B cell (primary cell): ENCODE data around the gene CCSAP. TPM values are rescaled to one million over a fixed set of nuclear protein-coding genes. Genes with fewer than 3 reads are reported as not detected.
A peak's percentile ranks its signal among the peaks of the same experiment; 100 is the strongest.

Source experiments
- ATAC-seq: fragments of 200-7000 bp; cut with Tn5 transposase; one replicate; pipeline ENCODE4 v1.10.0; 2021; ENCODE audit warnings: low read depth, mild to moderate bottlenecking, moderate number of reproducible peaks, moderate library complexity
- CTCF ChIA-PET: fragments of 350-600 bp; sonication (Branson Sonifier 250); formaldehyde crosslinking; loops from one replicate; lab custom pipeline; 2021; ENCODE audit warnings: antibody characterized with exemption, inconsistent platforms; lab: Charles Lee
- POLR2A ChIA-PET: fragments of 350-600 bp; sonication (Branson Sonifier 250); formaldehyde crosslinking; loops from one replicate; lab custom pipeline; 2021; ENCODE audit warnings: antibody characterized with exemption; lab: Charles Lee
- DNase-seq: peaks from one replicate; pipeline ENCODE4 v3.0.0; 2013
- H2AFZ ChIP-seq: 2 replicates; pipeline ENCODE4 v1.6.1; 2012; ENCODE audit warnings: mild to moderate bottlenecking, low read depth, low read length; ENCODE audit not compliant: insufficient read depth, poor library complexity, severe bottlenecking
- H3K27ac ChIP-seq, 2 donors: 1 replicate in 1 of 2; 2 replicates in 1 of 2; pipeline ENCODE4 v1.5.1; 2012 to 2013; ENCODE audit warnings: low read length in 2 of 2, mild to moderate bottlenecking in 2 of 2, moderate library complexity in 1 of 2
- H3K27me3 ChIP-seq, 4 experiments: fragments of 200-600 bp in 1 of 4; sonication (generic) in 1 of 4; replicated peaks in 1 of 4; 1 replicate in 2 of 4; 2 replicates in 2 of 4; pipeline versions ENCODE4 v1.6.1 to v1.7.0; 2013 to 2016; ENCODE audit warnings: low read length in 3 of 4, mild to moderate bottlenecking in 2 of 4, mixed read lengths in 1 of 4, moderate library complexity in 1 of 4; ENCODE audit not compliant: insufficient read depth in 4 of 4, control insufficient read depth in 3 of 4; ENCODE audit errors: control extremely low read depth in 1 of 4
- H3K36me3 ChIP-seq, 2 experiments: replicated peaks in 1 of 2; 1 replicate in 1 of 2; 2 replicates in 1 of 2; pipeline versions ENCODE4 v1.6.1 to v1.7.1; 2013; ENCODE audit warnings: low read length in 1 of 2; ENCODE audit not compliant: insufficient read depth in 2 of 2, control insufficient read depth in 1 of 2; ENCODE audit errors: control extremely low read depth in 1 of 2, extremely low read depth in 1 of 2
- H3K4me1 ChIP-seq, 2 donors: fragments of 200-600 bp in 1 of 2; sonication (generic) in 1 of 2; 1 replicate in 1 of 2; 2 replicates in 1 of 2; pipeline versions ENCODE4 v1.5.1 to v1.6.1; 2013 to 2017; ENCODE audit warnings: low read length in 2 of 2; ENCODE audit not compliant: control insufficient read depth in 2 of 2, insufficient read depth in 2 of 2
- H3K4me2 ChIP-seq: replicated peaks from 2 replicates; pipeline ENCODE3; 2012; ENCODE audit warnings: mild to moderate bottlenecking, low read depth, low read length; ENCODE audit not compliant: poor library complexity, severe bottlenecking
- H3K4me3 ChIP-seq, 5 experiments: fragments of 200-600 bp in 1 of 5; sonication (generic) in 1 of 5; 1 replicate in 3 of 5; 2 replicates in 2 of 5; pipeline versions ENCODE4 v1.5.1 to v1.7.0; 2011 to 2016; ENCODE audit warnings: low read length in 4 of 5, mild to moderate bottlenecking in 4 of 5, low read depth in 2 of 5, control low read depth in 1 of 5, moderate library complexity in 1 of 5; ENCODE audit not compliant: insufficient read depth in 1 of 5; ENCODE audit errors: control extremely low read depth in 1 of 5, extremely low read depth in 1 of 5
- H3K79me2 ChIP-seq: fragments of 200-600 bp; sonication (generic); one replicate; pipeline ENCODE4 v1.6.0; 2016; ENCODE audit warnings: low read length; ENCODE audit not compliant: control insufficient read depth, insufficient read depth
- H3K9ac ChIP-seq: fragments of 200-600 bp; sonication (generic); 2 replicates; pipeline ENCODE4 v1.6.1; 2017; ENCODE audit warnings: mild to moderate bottlenecking, low read length, moderate library complexity
- H3K9me3 ChIP-seq, 3 donors: one replicate each; pipeline versions ENCODE4 v1.6.1 to v1.7.1; 2013; ENCODE audit warnings: low read length in 2 of 3; ENCODE audit not compliant: control insufficient read depth in 2 of 3, insufficient read depth in 1 of 3; ENCODE audit errors: control extremely low read depth in 1 of 3
- H4K20me1 ChIP-seq: 2 replicates; pipeline ENCODE4 v1.6.0; 2012; ENCODE audit warnings: mild to moderate bottlenecking, low read length; ENCODE audit not compliant: insufficient read depth, control insufficient read depth, poor library complexity, severe bottlenecking
- H3K27ac Mint-ChIP-seq: one replicate; pipeline ENCODE4 v1.8.0; 2021; ENCODE audit warnings: mixed read lengths
- H3K27me3 Mint-ChIP-seq: one replicate; pipeline ENCODE4 v1.8.0; 2021; ENCODE audit warnings: mixed read lengths
- H3K4me1 Mint-ChIP-seq: one replicate; pipeline ENCODE4 v1.8.0; 2021; ENCODE audit warnings: mixed read lengths
- H3K4me3 Mint-ChIP-seq: one replicate; pipeline ENCODE4 v1.8.0; 2021; ENCODE audit warnings: mixed read lengths
- H3K9me3 Mint-ChIP-seq: one replicate; pipeline ENCODE4 v1.8.0; 2022; ENCODE audit warnings: mixed read lengths; ENCODE audit not compliant: insufficient read depth
- EZH2 ChIP-seq: IDR thresholded peaks from 2 replicates; pipeline ENCODE4 v1.6.1; 2012; ENCODE audit warnings: borderline replicate concordance, low read depth, mild to moderate bottlenecking, moderate library complexity, low read length; ENCODE audit not compliant: insufficient read depth, poor library complexity, severe bottlenecking
- WGBS: methylation state at CpG from one replicate; pipeline ENCODE4 v1.1.5; 2013; ENCODE audit warnings: missing lambda C conversion rate; ENCODE audit not compliant: insufficient coverage; 5-methylcytosine and 5-hydroxymethylcytosine counted together
- intact Hi-C: fragments of 100-400 bp; cut with micrococcal nuclease; formaldehyde crosslinking; loops from one replicate; pipeline ENCODE4 v1.10.0; 2022
- polyA plus RNA-seq: library from polyadenylated mRNA; depleted of rRNA; stranded (reverse); fragments of >200 nt; gene quantifications from 2 replicates; pipeline ENCODE4 v1.2.3, GENCODE V29; 2012
- total RNA-seq, 2 donors: library from RNA; stranded (reverse); fragments of 120-200 nt in 1 of 2; gene quantifications; 1 replicate in 1 of 2; 2 replicates in 1 of 2; pipeline versions ENCODE4 v1.2.3 to v1.2.4, GENCODE V29; 2013 to 2022
- TF ChIP-seq, protein P1 (sequence below): fragments of 200-600 bp; IDR thresholded peaks from one replicate; pipeline ENCODE4 v1.8.0; 2022; ENCODE audit warnings: antibody characterized with exemption, mild to moderate bottlenecking

Gene CCSAP
- total and polyA plus RNA-seq, 2 donors (not counting 1 experiment from before 2014, with no cell fraction given), result 3.3 to 15.8 TPM

DNA sequence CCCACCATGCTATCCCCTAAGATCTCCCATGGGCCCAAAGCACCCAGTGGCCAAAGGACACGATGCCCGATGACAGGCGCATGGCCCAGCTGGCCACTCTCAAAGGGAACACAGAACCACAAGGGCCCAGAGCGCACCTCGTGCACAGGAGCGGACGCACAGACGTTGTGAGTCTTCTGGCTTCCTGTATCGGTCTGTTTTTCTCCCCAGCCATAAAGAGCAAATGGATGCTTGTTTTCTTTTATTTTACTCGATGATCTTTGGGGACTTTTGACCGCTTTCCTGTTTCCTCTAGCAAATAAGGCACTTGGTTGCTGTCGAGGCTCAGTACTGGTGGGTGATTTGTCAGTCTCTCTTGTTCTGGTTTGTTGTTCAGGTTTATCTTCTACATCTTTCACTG, 16.2 kb downstream of the CCSAP start:
- POLR2A ChIA-PET, result no interaction called here
- H3K9ac ChIP-seq, result no peak overlapping the region
- H3K4me3 ChIP-seq, result no peak overlapping the region
- no peaks in the 10 kb centered on the region for H3K27me3 ChIP-seq
- H4K20me1 ChIP-seq, result no peaks in the 10 kb centered on the region
- peaks cover 16 to 18% of the 10 kb centered on the region in 2 donors for H3K4me1 ChIP-seq
- peaks cover 4% of the 10 kb centered on the region for H3K79me2 ChIP-seq
- peaks cover 41% of the 10 kb centered on the region for H3K4me1 Mint-ChIP-seq
- peak overlapping the region in 1 of 2 donors; percentile 65 for H3K27ac ChIP-seq
- H3K4me3 Mint-ChIP-seq, result no peak overlapping the region
- WGBS, result 100% methylated on average over 8 of the region's 12 CpGs
- no peaks in the 10 kb centered on the region for H3K9me3 Mint-ChIP-seq
- no peaks in the 10 kb centered on the region for H3K27me3 Mint-ChIP-seq
- H3K36me3 ChIP-seq, result peaks cover 0 to 19% of the 10 kb centered on the region in 2 experiments
- no peak overlapping the region for H3K27ac Mint-ChIP-seq
- peak overlapping the region; percentile 30 for H2AFZ ChIP-seq
- DNase-seq (no peak), ATAC-seq (no peak)
- no peak for TF ChIP-seq EZH2
- TF ChIP-seq, protein P1, sequence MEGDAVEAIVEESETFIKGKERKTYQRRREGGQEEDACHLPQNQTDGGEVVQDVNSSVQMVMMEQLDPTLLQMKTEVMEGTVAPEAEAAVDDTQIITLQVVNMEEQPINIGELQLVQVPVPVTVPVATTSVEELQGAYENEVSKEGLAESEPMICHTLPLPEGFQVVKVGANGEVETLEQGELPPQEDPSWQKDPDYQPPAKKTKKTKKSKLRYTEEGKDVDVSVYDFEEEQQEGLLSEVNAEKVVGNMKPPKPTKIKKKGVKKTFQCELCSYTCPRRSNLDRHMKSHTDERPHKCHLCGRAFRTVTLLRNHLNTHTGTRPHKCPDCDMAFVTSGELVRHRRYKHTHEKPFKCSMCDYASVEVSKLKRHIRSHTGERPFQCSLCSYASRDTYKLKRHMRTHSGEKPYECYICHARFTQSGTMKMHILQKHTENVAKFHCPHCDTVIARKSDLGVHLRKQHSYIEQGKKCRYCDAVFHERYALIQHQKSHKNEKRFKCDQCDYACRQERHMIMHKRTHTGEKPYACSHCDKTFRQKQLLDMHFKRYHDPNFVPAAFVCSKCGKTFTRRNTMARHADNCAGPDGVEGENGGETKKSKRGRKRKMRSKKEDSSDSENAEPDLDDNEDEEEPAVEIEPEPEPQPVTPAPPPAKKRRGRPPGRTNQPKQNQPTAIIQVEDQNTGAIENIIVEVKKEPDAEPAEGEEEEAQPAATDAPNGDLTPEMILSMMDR, result no peak
- H3K4me2 ChIP-seq, result no peak overlapping the region
- intact Hi-C loops, result no loop called here
- no peaks in the 10 kb centered on the region for H3K9me3 ChIP-seq
- CTCF ChIA-PET, result no interaction called here

GRCh38 chr1:229325853-229326487, 16.9 kb downstream of the CCSAP start:
- intact Hi-C loops, result no loop called here
- Mint-ChIP-seq H3K9me3 (no peaks in the 10 kb centered on the region), H3K4me1 (peaks cover 41% of the 10 kb centered on the region), H3K27me3 (no peaks in the 10 kb centered on the region), H3K27ac (peak overlapping the region; percentile 92), H3K4me3 (peak overlapping the region; percentile 80)
- Histone ChIP-seq H3K36me3 (peaks cover 0 to 21% of the 10 kb centered on the region in 2 experiments), H3K4me2 (peak overlapping the region; percentile 39), H3K27ac (peak overlapping the region in 1 of 2 donors; percentile 65), H3K4me3 (peak overlapping the region in 2 of 5 experiments; percentile 2 to 34), H3K27me3 (no peaks in the 10 kb centered on the region), H2AFZ (peak overlapping the region; percentile 30), H3K9me3 (no peaks in the 10 kb centered on the region), H3K4me1 (peaks cover 16 to 18% of the 10 kb centered on the region in 2 donors), H3K79me2 (peaks cover 3% of the 10 kb centered on the region), H3K9ac (peak overlapping the region; percentile 28), H4K20me1 (no peaks in the 10 kb centered on the region)
- 98% methylated on average over 6 of the region's 10 CpGs for WGBS
- ChIA-PET CTCF (interaction anchor here (0.6 to 0.8 kb wide), 2 partner anchors 12 to 15 kb away, joined by 3 to 6 read pairs; no protein-coding TSS in a partner anchor), POLR2A (no interaction called here)
- TF ChIP-seq EZH2, result no peak
- TF ChIP-seq, protein P1, result no peak
- ATAC-seq, result peak; percentile 17
- DNase-seq, result no peak
